Colon (tissue), 2 donors: ENCODE data around the gene KLHL30.

ENCODE experiments used
- FAIRE-seq: peaks from 2 replicates; lab custom pipeline; 2012; peaks lifted over from hg19 to GRCh38; lab: Jason Lieb, UNC
- donor health status: control.
- donor health status: control.

KLHL30 gene

GRCh38 chr2:238149841-238150572 is 11.5 kb downstream of the KLHL30 start:
- FAIRE-seq: no peak

DNA sequence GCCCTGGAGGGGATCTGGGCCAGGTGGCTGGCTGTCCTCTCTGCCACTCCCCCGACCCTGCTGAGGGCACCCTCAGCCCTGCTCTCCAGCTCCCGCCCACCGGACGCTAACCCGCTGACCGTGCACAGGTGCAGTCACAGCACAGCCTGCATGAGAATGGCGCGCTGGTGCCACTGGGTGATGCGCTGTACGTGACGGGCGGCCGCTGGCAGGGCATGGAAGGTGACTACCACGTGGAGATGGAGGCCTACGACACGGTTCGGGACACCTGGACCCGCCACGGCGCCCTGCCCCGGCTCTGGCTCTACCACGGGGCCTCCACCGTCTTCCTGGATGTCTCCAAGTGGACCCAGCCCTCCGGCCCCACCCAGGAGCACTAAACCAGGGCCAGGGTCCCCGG is 12.2 kb downstream of the KLHL30 start:
- FAIRE-seq: no peak

- FAIRE-seq: no peak
Measured at GRCh38 chr2:238151205-238151604, 12.7 kb downstream of the KLHL30 start.

DNA sequence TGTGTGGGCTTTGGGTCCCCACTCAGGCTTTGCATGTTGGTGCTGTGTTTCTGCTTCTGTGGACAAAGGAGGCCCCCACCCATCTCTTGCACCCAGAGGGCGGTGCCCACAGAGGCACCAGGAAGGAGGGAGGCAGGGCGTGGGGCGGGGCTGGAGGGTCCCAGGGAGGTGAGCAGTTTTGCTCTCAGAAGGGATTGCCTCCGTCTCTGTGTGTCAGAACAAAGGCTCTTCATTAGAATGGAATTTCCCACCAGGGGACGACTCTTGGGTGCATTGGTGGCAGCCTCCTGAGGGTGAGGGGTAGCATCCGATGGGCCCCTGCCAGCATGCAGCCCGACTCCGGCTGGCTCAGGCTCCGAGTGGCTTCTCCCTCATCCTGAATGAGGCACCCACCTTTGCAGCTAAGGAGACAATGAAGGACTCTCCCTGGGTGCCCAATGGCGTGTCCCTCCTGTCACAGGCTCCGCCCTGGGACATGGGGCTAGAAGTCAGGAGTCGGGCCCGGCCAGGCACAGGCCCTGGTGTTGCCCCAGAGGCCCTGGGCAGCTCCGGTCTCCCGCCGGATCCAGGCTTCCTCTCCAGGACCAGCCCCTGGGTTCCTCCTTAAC is 13.3 kb downstream of the KLHL30 start:
- FAIRE-seq: no peak

GRCh38 chr2:238152771-238153688 is 14.6 kb downstream of the KLHL30 start:
- FAIRE-seq: no peak

GRCh38 chr2:238154570-238154969 is 16.1 kb downstream of the KLHL30 start:
- FAIRE-seq: no peak

- no peak for FAIRE-seq
Measured at GRCh38 chr2:238155051-238155760, 16.7 kb downstream of the KLHL30 start.

DNA sequence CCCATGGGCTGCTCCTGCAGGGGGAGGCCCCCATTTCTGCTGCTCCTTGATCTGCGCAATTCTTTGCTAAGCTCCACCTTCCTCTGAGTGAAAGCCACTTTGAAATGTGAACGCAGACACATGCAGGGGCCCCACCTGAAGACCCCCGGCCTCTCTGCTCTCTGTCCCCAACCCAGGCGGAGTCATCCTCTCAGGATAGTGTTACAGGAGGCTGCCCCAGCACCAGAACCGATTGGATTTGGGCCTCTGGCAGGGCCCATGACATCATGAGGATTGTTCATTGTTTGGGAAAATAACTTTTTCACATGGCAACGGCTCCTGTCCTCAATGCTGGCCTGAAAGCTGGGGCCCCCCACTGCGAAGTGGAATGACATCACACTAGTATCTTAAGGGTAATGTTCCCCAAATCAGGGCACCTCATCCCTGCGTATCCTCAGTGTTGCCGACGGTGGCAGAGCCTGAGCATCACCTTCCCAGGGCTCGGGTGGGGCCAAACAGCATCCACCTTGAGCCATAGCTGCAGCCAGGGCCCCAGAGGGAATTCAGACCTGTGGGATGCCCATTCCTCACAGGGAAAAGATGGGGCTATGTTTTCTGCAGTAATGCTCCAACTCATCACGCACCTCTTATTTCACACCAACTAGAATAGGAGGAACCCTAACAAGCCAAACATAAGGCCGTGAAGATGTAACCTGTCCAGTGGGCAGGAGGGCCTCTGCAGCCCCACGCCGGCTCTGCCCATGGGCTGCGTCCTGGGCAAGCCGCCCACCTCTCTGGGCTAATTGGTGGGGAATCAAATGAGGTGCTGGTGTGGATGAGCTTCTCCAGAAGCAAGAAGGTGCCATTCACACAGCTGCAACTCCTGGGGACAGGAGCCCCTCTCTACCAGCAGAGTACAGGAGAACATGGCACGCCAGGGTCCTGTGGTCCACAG is 17.6 kb downstream of the KLHL30 start:
- FAIRE-seq: no peak

DNA sequence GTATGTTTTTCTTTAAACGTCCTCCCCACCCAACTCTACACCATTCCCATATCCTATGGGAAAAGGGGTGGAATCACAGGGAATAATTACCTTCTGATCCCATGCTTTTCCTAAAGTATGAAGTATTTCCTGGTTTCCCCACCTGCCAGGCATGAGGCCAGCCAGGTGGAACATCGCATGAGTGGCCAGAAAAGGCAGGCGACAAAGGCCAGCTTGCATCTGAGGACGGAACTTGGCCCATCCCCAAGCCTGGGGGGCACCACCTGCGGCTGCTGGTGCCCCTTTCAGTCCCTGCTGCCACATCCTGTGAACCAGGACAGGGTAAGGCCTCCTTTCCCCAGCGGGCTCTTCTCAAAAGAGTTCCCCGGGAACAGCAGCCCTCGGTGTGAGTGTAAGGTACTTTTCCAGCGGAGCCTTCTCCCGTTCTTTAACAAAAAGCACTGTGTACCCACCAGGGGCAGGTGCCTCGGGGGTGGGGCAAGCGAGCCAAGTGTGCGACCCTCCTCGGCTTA is 19.1 kb downstream of the KLHL30 start:
- FAIRE-seq: no peak

DNA sequence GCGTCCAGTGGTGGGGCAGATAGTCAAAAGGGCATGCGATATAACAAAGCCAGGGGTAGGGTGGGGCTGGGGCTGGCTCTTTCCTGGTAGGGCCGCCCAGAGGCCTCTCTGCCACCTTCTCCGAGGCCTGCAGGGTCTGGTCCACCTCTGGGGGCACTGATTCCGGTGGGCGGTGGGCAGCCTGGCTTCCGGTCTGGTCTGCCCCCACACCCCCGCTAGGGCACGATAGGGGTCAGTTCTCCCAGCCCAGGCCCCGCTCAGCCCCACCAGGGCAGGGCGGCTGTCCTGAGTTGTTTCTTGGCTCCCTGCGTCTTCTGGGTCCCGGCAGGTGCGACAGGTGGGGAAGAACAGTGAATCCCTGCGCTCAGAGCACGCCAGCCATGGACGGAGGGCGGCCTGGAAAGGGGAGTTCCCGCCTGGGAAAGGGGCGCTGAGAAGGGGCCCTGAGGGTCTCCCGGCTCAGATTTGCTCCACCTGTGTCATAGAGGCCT is 19.6 kb downstream of the KLHL30 start:
- FAIRE-seq: no peak

GRCh38 chr2:238158509-238159070 is 20.1 kb downstream of the KLHL30 start, which contains the start of gene ERFE:
TSS of gene ERFE (plus strand) at chr2:238158970. CDS start at chr2:238159008, 38 bp downstream.
- FAIRE-seq: no peak

DNA sequence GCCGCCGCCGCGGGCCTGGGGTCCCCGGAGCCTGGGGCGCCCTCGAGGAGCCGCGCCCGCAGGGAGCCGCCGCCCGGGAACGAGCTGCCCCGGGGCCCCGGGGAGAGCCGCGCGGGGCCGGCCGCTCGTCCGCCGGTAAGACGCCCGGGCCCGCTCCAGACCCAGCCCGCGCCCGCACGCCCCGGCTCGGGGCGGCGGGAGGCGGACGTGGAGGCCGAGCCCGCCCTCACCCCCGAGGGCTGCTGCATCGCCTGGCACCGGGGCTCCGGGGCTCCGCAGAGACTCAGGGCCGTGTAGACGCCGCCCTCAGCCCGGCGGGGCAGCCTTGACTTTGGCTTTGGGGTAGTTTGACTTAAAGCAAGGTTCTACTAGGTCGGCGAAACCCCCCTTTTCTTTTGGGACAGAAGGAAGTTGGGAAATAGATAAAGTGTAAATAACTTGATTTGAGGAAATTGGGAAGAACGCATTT is 20.6 kb downstream of the KLHL30 start:
- no peak for FAIRE-seq

DNA sequence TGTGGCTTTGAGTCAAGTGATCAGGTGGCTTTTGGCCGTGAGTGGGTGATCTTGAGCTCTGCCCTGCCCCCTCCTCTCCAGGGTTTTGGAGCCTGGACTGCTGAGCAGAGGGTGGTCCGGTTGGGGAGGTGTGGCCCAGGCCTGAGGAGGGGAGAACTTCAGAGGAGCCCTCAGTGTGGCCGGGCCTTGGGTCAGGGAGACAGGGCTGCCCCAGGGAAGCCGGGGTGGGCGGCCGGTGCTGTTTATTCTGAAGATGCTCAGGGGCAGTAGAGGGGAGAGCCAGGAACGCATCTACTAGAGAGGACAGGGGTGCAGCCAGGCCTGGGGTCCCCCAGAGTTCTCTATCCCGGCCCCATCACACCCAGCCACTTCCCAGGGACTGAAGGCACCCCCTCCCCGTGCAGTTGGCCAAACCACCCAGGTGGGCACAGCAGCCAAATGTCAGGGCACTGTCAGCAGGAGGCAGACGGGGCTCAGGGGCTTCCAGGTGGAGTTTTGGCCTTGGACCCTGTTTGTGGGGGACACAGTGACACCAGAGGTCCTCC is 21.3 kb downstream of the KLHL30 start:
- FAIRE-seq: no peak

- no peak for FAIRE-seq
Measured at GRCh38 chr2:238160206-238161129, 22.0 kb downstream of the KLHL30 start.

DNA sequence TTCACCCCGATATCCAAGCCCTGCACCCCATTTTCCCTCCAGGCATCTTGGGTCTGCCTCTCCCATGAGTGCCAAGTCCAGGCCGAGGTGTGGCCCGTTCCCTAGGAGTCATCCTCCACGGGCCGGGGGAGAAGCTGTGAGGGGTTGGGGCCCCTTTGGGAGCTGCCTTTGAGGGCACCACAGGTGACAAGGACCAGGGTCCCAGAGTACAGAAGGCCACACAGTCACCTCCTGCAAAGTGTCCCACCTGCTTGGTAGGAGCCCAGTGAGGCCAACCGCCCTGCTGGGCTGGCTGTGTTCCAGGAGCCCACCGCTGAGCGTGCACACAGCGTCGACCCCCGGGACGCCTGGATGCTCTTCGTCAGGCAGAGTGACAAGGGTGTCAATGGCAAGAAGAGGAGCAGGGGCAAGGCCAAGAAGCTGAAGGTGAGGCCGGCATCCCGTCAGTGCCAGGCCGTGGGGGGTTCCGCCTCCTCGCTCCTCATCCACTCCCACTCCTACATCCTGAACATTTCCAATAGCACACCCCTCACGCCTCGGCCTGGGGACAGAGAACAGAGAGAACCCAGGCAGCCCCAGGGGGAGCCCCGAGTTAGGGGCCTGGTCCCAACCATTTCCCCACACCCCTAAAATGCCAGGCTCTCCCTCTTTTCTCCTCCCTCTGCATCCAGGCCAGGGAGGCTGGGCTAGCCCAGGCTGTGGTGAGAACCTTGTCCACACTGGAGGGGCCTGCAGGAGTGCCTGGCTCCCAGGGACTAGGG is 23.0 kb downstream of the KLHL30 start:
- FAIRE-seq: no peak

- no peak for FAIRE-seq
Measured at GRCh38 chr2:238162251-238162845, 23.9 kb downstream of the KLHL30 start.

GRCh38 chr2:238162846-238163441 is 24.5 kb downstream of the KLHL30 start:
- FAIRE-seq: no peak
